ENCODE results near the gene RO60. TPM values are rescaled to one million over a fixed set of nuclear protein-coding genes. Genes with fewer than 3 reads are reported as not detected.

Gene RO60
- polyA plus RNA-seq, 10 donors = 22.2 to 32.5 (median 26.4) TPM

GRCh38 chr1:193104907-193105820 lies 45.8 kb downstream of the RO60 start, which contains the start of gene GLRX2:
Gene GLRX2 (minus strand): TSS chr1:193105414. CDS start chr1:193105382, 32 bp downstream.
- DNase-seq = peak; percentile 78 to 95 (median 87)

DNA sequence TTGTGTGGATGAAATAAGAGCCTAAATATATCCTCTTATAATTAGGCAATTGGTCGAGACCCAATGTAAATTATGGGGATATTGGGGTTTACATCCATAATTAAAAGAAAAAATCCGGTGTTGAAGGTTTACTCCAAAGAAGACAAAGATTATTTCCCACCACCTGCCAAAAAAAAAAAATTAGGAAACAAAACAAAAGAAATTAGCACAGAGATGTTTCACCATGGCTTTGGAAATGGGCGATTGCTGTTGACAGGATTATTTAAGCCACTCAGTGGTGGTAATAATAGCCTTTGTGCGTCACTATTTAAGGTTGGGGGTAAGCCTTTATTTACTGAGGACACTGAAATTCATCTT lies 46.4 kb downstream of the RO60 start:
- no peak for DNase-seq

GRCh38 chr1:193108471-193108870 lies 49.1 kb downstream of the RO60 start:
- DNase-seq = no peak

Other genes starting within 250 kb of the RO60 start
- 10 to 100 TPM; 33.3 to 46.8 (median 38.1) TPM for gene UCHL5, start 252 bp upstream of the RO60 start, polyA plus RNA-seq (ENCODE audit: insufficient read length in 10 of 10)
- 10 to 100 TPM; 13.9 to 17.8 (median 15.6) TPM for gene GLRX2, start 45.8 kb downstream of the RO60 start, polyA plus RNA-seq (ENCODE audit: insufficient read length in 10 of 10)
- gene CDC73, start 62.4 kb downstream of the RO60 start, polyA plus RNA-seq (ENCODE audit: insufficient read length in 10 of 10) = 10 to 100 TPM; 22.8 to 34.4 (median 28.5) TPM
- 10 to 100 TPM in 6 of 10 donors, 1 to 10 TPM in 4; 5.7 to 18.4 (median 10.5) TPM for gene B3GALT2, start 127.0 kb downstream of the RO60 start, polyA plus RNA-seq (ENCODE audit: insufficient read length in 10 of 10)

All from muscle of back (tissue), 11 donors.